GM12878 (cell line): Measurements from ENCODE around the gene ABCB9. TPM values are rescaled to one million over a fixed set of nuclear protein-coding genes. Genes with fewer than 3 reads are reported as not detected.

ENCODE experiments used
- ATAC-seq: fragments of 200-7000 bp; cut with Tn5 transposase; 3 replicates; pipeline ENCODE4 v1.9.1; 2020; ENCODE audit warnings: mild to moderate bottlenecking, moderate library complexity
- BruUV-seq: library from RNA; stranded (reverse); fragments of 400-500 nt; replicated peaks from 2 replicates; lab custom pipeline; 2021; lab: Mats Ljungman, UMichigan
- CTCF ChIA-PET: fragments of 300-600 bp; sonication (Branson Sonifier 250); formaldehyde crosslinking; extraction: SDS; loops from one replicate; lab custom pipeline; 2021; ENCODE audit warnings: inconsistent platforms; lab: Yijun Ruan, JAX
- POLR2A ChIA-PET: fragments of 350-600 bp; formaldehyde crosslinking; extraction: SDS; loops from one replicate; lab custom pipeline; 2021; ENCODE audit warnings: inconsistent platforms; lab: Charles Lee
- RAD21 ChIA-PET: fragments of 300-600 bp; sonication (Branson Sonifier 250); formaldehyde crosslinking; loops from one replicate; lab custom pipeline; 2023; ENCODE audit warnings: antibody characterized with exemption; ENCODE audit not compliant: unreplicated experiment; lab: Charles Lee
- SMC1A ChIA-PET: fragments of 300-600 bp; sonication (Branson Sonifier 250); formaldehyde crosslinking; loops from one replicate; lab custom pipeline; 2023; ENCODE audit not compliant: unreplicated experiment, uncharacterized antibody; lab: Charles Lee
- DNase-seq: peaks from one replicate; pipeline ENCODE4 v3.0.0-alpha.2; 2011; ENCODE audit warnings: low read depth, low spot score
- FAIRE-seq: peaks from 3 replicates; lab custom pipeline; 2011; peaks lifted over from hg19 to GRCh38; lab: Jason Lieb, UNC
- H2AFZ ChIP-seq: 2 replicates; pipeline ENCODE4 v1.6.0; 2011; ENCODE audit warnings: low read depth, low read length, control low read depth; ENCODE audit not compliant: control insufficient read depth
- H3K27ac ChIP-seq: 2 replicates; pipeline ENCODE4 v1.5.1; 2011; ENCODE audit warnings: control low read depth; ENCODE audit not compliant: control insufficient read depth, insufficient read depth
- H3K27me3 ChIP-seq, 2 experiments: replicated peaks in 1 of 2; 2 replicates each; pipeline versions ENCODE4 v1.6.0 to v1.6.1; 2011; ENCODE audit warnings: low read length in 1 of 2; ENCODE audit not compliant: control insufficient read depth in 2 of 2, insufficient read depth in 2 of 2
- H3K36me3 ChIP-seq, 2 experiments: 2 replicates each; pipeline ENCODE4 v1.5.1; 2011; ENCODE audit warnings: low read length in 1 of 2; ENCODE audit not compliant: control insufficient read depth in 2 of 2, insufficient read depth in 2 of 2
- H3K4me1 ChIP-seq: 2 replicates; pipeline ENCODE4 v1.6.1; 2011; ENCODE audit warnings: mild to moderate bottlenecking, low read length, moderate library complexity, mixed read lengths; ENCODE audit not compliant: control insufficient read depth, insufficient read depth
- H3K4me2 ChIP-seq: 2 replicates; pipeline ENCODE4 v1.6.0; 2011; ENCODE audit warnings: control low read depth; ENCODE audit not compliant: control insufficient read depth, insufficient read depth
- H3K4me3 ChIP-seq: fragments of 200-600 bp; sonication (generic); 2 replicates; pipeline ENCODE4 v1.5.1; 2016
- H3K79me2 ChIP-seq: 2 replicates; pipeline ENCODE4 v1.6.0; 2011; ENCODE audit warnings: low read length; ENCODE audit not compliant: control insufficient read depth, insufficient read depth
- H3K9ac ChIP-seq: 2 replicates; pipeline ENCODE4 v1.8.0; 2011; ENCODE audit warnings: low read length, control low read depth, mixed read lengths; ENCODE audit not compliant: control insufficient read depth, insufficient read depth
- H3K9me3 ChIP-seq: replicated peaks from 3 replicates; pipeline ENCODE4 v1.5.1; 2011; ENCODE audit warnings: mild to moderate bottlenecking, low read length; ENCODE audit not compliant: control insufficient read depth, insufficient read depth
- H4K20me1 ChIP-seq: 2 replicates; pipeline ENCODE4 v1.6.0; 2011; ENCODE audit not compliant: control insufficient read depth, insufficient read depth
- EP300 ChIP-seq, 2 experiments: fragments of 150-350 bp in 1 of 2; IDR thresholded peaks; 2 replicates each; pipeline ENCODE4 v1.6.1; 2011 to 2012; ENCODE audit warnings: low read depth in 2 of 2, low read length in 2 of 2, borderline replicate concordance in 1 of 2, improper control_type of control experiment in 1 of 2, inconsistent platforms in 1 of 2; ENCODE audit not compliant: control insufficient read depth in 1 of 2
- ETV6 ChIP-seq, 2 experiments: fragments of 450-650 bp in 1 of 2; IDR thresholded peaks in 1 of 2; conservative IDR thresholded peaks in 1 of 2; 2 replicates each; pipeline ENCODE4 v1.6.1; 2014; ENCODE audit warnings: antibody characterized with exemption in 1 of 2, borderline replicate concordance in 1 of 2, low read depth in 1 of 2, mild to moderate bottlenecking in 1 of 2, moderate library complexity in 1 of 2
- EZH2 ChIP-seq: IDR thresholded peaks from 2 replicates; pipeline ENCODE4 v1.6.1; 2012; ENCODE audit warnings: low read depth, mild to moderate bottlenecking, control low read depth, inconsistent platforms, low read length, borderline replicate concordance; ENCODE audit not compliant: control insufficient read depth
- GATAD2B ChIP-seq: fragments of 450-650 bp; conservative IDR thresholded peaks from 2 replicates; pipeline ENCODE4 v1.6.1; 2017; ENCODE audit warnings: low read depth, mild to moderate bottlenecking, moderate library complexity
- IKZF1 ChIP-seq: fragments of 450-650 bp; conservative IDR thresholded peaks from 2 replicates; pipeline ENCODE4 v1.6.1; 2017; ENCODE audit warnings: antibody characterized with exemption, mild to moderate bottlenecking
- KAT2A ChIP-seq: conservative IDR thresholded peaks from 2 replicates; pipeline ENCODE4 v1.6.1; 2011; ENCODE audit warnings: low read depth, low read length; ENCODE audit not compliant: control insufficient read depth
- NRF1 ChIP-seq: conservative IDR thresholded peaks from 2 replicates; pipeline ENCODE4 v1.6.1; 2011; ENCODE audit warnings: mild to moderate bottlenecking, low read depth, low read length, improper control_type of control experiment
- TARDBP ChIP-seq: IDR thresholded peaks from 2 replicates; pipeline ENCODE4 v1.6.1; 2016; ENCODE audit warnings: borderline replicate concordance
- WRNIP1 ChIP-seq: IDR thresholded peaks from 2 replicates; pipeline ENCODE4 v1.6.1; 2011; ENCODE audit warnings: low read depth, low read length, improper control_type of control experiment, borderline replicate concordance
- ZNF384 ChIP-seq: IDR thresholded peaks from 2 replicates; pipeline ENCODE4 v1.6.1; 2012; ENCODE audit warnings: low read depth, mild to moderate bottlenecking, low read length, improper control_type of control experiment, borderline replicate concordance
- WGBS: methylation state at CpG from one replicate; pipeline ENCODE4 v1.1.6; 2016; ENCODE audit warnings: low lambda C conversion rate; ENCODE audit not compliant: insufficient replicate concordance, insufficient coverage; ENCODE audit errors: missing lambda C conversion rate; 5-methylcytosine and 5-hydroxymethylcytosine counted together
- in situ Hi-C: fragments of 300-500 bp; cut with MboI; formaldehyde crosslinking; loops from 9 replicates; pipeline ENCODE4 v1.14.3; 2018; ENCODE audit warnings: mixed read lengths
- intact Hi-C: fragments of 100-400 bp; cut with micrococcal nuclease; formaldehyde crosslinking; loops from one replicate; pipeline ENCODE4 v1.14.2; 2022; ENCODE audit not compliant: unreplicated experiment
- polyA plus RNA-seq, 11 experiments: library from polyadenylated mRNA; depleted of rRNA in 4 of 11; unstranded in 6 of 11; stranded (reverse) in 5 of 11; fragments of >200 nt; fragmentation: Nextera tagmentation in 4 of 11; fragmentation: Illumina TruSeq in 1 of 11; extraction: Ambion mirVana in 4 of 11; extraction: Trizol in 1 of 11; gene quantifications; 1 replicate in 1 of 11; 2 replicates in 10 of 11; pipeline versions ENCODE4 v1.2.1 to v1.2.3, GENCODE V29; 2011 to 2016; ENCODE audit warnings: inconsistent platforms in 2 of 11, missing spikeins in 2 of 11, low read depth in 1 of 11
- total RNA-seq, 4 experiments: library from RNA; depleted of rRNA in 3 of 4; stranded (reverse); fragments of >200 nt in 3 of 4; fragmentation: Illumina TruSeq in 1 of 4; extraction: Trizol in 1 of 4; gene quantifications; 2 replicates each; pipeline versions ENCODE4 v1.2.1 to v1.2.3, GENCODE V29; 2013 to 2021
- TF ChIP-seq, protein P1 (sequence below): IDR thresholded peaks from 2 replicates; pipeline ENCODE4 v1.6.1; 2011; ENCODE audit warnings: borderline replicate concordance, low read depth, mild to moderate bottlenecking, moderate library complexity, low read length; ENCODE audit not compliant: insufficient read depth, poor library complexity, severe bottlenecking
- TF ChIP-seq, protein P2 (sequence below): fragments of 450-650 bp; IDR thresholded peaks from 2 replicates; pipeline ENCODE4 v1.6.1; 2017; ENCODE audit warnings: low read depth, mild to moderate bottlenecking, moderate library complexity
- TF ChIP-seq, protein P3 (sequence below): IDR thresholded peaks from 2 replicates; pipeline ENCODE4 v1.6.1; 2012; ENCODE audit warnings: low read depth, low read length, improper control_type of control experiment
- TF ChIP-seq, protein P4 (sequence below): IDR thresholded peaks from 2 replicates; pipeline ENCODE4 v1.6.1; 2012; ENCODE audit warnings: low read depth, low read length, improper control_type of control experiment

The ABCB9 gene
- total and polyA plus RNA-seq, 10 of the 15 experiments (the other 5 are each of a cell fraction or from before 2014, with no cell fraction given) = 0.37 to 4.9 (median 3.1) TPM

DNA sequence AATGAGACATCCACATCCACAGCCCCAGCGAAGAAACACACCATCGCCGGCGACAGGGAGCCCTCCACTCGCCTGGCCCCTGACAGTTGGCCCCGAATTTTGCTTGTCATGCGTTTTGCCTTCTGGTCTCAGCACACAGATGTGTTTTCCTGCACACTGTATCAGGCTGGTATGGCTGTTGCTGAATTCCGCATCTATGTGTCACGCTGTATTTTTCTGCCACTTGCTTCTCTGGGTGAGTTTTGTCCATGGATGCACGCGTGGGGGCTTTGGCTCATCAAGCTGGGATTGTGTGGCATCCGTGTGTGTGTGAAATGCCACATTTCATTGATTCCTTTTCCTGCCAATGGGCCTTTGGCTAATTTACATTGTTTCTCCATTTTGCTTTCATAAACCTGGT, 40.7 kb upstream of the ABCB9 start (continued):
- TF ChIP-seq, protein P1, sequence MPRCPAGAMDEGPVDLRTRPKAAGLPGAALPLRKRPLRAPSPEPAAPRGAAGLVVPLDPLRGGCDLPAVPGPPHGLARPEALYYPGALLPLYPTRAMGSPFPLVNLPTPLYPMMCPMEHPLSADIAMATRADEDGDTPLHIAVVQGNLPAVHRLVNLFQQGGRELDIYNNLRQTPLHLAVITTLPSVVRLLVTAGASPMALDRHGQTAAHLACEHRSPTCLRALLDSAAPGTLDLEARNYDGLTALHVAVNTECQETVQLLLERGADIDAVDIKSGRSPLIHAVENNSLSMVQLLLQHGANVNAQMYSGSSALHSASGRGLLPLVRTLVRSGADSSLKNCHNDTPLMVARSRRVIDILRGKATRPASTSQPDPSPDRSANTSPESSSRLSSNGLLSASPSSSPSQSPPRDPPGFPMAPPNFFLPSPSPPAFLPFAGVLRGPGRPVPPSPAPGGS = no peak
- no peak for TF ChIP-seq EP300 (IDR thresholded peaks at IDR 0.05; ENCODE audit: borderline replicate concordance in 1 of 2, control insufficient read depth in 1 of 2, low read depth in 2 of 2, low read length in 2 of 2)
- no peak for TF ChIP-seq ZNF384
- no peak for TF ChIP-seq WRNIP1
- TF ChIP-seq, all 136 proteins: peak for 0

DNA sequence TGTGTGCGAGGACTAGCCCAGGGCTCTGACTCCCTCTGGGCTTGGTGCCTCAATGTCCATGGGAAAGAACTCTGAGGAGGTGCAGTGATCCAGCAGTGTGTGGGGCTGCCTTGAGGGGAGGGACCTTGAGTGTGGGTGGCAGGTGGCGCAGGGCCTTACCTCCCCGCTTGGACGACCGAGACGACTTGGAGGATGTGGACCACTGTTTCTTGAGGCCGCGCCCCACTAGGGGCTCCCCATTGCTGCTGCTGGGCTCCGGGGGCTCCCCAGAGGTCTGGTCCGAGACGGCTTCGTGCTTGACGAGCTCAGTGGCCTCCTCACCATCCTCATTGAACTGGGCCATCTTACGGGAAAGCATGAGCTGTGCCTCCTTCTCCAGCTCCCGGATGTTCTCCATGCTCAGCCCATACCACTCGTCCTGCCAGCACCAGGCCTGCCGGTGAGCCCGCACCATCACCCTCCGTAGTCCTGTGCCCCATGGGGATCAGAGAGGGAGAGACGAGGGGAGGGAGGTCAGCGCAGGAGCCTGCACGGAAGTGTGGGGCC, 38.9 kb upstream of the ABCB9 start:
- ChIA-PET SMC1A (no interaction called here), RAD21 (no interaction called here), CTCF (interaction anchor here (1.1 kb wide), 1 partner anchor 150 kb away, joined by 3 read pairs; no protein-coding TSS in a partner anchor), POLR2A (no interaction called here)
- intact Hi-C loops (no loop called here), in situ Hi-C loops (no loop called here)
- BruUV-seq = no TSS peak
- Histone ChIP-seq H4K20me1 (no peaks in the 10 kb centered on the region), H3K4me1 (no peaks in the 10 kb centered on the region), H3K9me3 (no peaks in the 10 kb centered on the region), H3K27ac (no peak overlapping the region), H2AFZ (no peak overlapping the region), H3K9ac (no peak overlapping the region), H3K4me2 (no peak overlapping the region), H3K4me3 (no peak overlapping the region), H3K36me3 (no peaks in the 10 kb centered on the region), H3K27me3 (no peaks in the 10 kb centered on the region; a peak in 2 of 4 replicates), H3K79me2 (no peaks in the 10 kb centered on the region)
- DNase-seq = no peak
- ATAC-seq = no peak
- no peak for FAIRE-seq
- WGBS = 70% methylated on average over 22 of the region's 22 CpGs
- TF ChIP-seq, protein P2, sequence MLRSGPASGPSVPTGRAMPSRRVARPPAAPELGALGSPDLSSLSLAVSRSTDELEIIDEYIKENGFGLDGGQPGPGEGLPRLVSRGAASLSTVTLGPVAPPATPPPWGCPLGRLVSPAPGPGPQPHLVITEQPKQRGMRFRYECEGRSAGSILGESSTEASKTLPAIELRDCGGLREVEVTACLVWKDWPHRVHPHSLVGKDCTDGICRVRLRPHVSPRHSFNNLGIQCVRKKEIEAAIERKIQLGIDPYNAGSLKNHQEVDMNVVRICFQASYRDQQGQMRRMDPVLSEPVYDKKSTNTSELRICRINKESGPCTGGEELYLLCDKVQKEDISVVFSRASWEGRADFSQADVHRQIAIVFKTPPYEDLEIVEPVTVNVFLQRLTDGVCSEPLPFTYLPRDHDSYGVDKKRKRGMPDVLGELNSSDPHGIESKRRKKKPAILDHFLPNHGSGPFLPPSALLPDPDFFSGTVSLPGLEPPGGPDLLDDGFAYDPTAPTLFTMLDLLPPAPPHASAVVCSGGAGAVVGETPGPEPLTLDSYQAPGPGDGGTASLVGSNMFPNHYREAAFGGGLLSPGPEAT = no peak
- TF ChIP-seq, protein P3, sequence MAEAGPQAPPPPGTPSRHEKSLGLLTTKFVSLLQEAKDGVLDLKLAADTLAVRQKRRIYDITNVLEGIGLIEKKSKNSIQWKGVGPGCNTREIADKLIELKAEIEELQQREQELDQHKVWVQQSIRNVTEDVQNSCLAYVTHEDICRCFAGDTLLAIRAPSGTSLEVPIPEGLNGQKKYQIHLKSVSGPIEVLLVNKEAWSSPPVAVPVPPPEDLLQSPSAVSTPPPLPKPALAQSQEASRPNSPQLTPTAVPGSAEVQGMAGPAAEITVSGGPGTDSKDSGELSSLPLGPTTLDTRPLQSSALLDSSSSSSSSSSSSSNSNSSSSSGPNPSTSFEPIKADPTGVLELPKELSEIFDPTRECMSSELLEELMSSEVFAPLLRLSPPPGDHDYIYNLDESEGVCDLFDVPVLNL = no peak
- no peak for TF ChIP-seq EZH2
- TF ChIP-seq ETV6 (conservative IDR thresholded peaks at IDR 0.05 in 1 of 2, IDR thresholded peaks at IDR 0.05 in 1 of 2; ENCODE audit: borderline replicate concordance in 1 of 2, low read depth in 1 of 2) = no peak
- TF ChIP-seq, protein P4, sequence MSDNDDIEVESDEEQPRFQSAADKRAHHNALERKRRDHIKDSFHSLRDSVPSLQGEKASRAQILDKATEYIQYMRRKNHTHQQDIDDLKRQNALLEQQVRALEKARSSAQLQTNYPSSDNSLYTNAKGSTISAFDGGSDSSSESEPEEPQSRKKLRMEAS = no peak
- no peak for TF ChIP-seq KAT2A
- no peak for TF ChIP-seq GATAD2B
- no peak for TF ChIP-seq IKZF1
- TF ChIP-seq NRF1 = no peak
- no peak for TF ChIP-seq TARDBP
